SU-DHL-6 (cell line): ENCODE measurements around the gene APAF1.

ENCODE experiments used
- H2AFZ ChIP-seq: fragments of 200-600 bp; sonication (generic); 2 replicates; pipeline ENCODE4 v1.6.1; 2014; ENCODE audit warnings: low read depth, mild to moderate bottlenecking, moderate library complexity, mixed read lengths, antibody characterized with exemption, low read length; ENCODE audit not compliant: severe bottlenecking
- H3F3A ChIP-seq: fragments of 200-600 bp; shearing (Covaris generic); 2 replicates; pipeline ENCODE4 v1.6.0; 2016; ENCODE audit warnings: antibody characterized with exemption, mild to moderate bottlenecking; ENCODE audit not compliant: insufficient read depth
- H3K27ac ChIP-seq: fragments of 200-600 bp; sonication (generic); 2 replicates; pipeline ENCODE4 v1.5.1; 2016; ENCODE audit warnings: low read depth, mild to moderate bottlenecking, low read length, moderate library complexity, mixed read lengths
- H3K27me3 ChIP-seq: fragments of 200-600 bp; sonication (generic), shearing (Covaris generic); 2 replicates; pipeline ENCODE4 v1.6.0; 2014; ENCODE audit warnings: mild to moderate bottlenecking, low read length
- H3K36me3 ChIP-seq: fragments of 200-600 bp; sonication (generic); 2 replicates; pipeline ENCODE4 v1.6.1; 2014; ENCODE audit warnings: mild to moderate bottlenecking, low read length, mixed read lengths
- H3K4me2 ChIP-seq: fragments of 300-600, 200-600 bp; shearing (Covaris generic), sonication (generic); 2 replicates; pipeline ENCODE4 v1.6.0; 2014; ENCODE audit warnings: low read length, low read depth, mild to moderate bottlenecking; ENCODE audit not compliant: poor library complexity, severe bottlenecking
- H3K4me3 ChIP-seq: fragments of 200-600 bp; sonication (generic); 2 replicates; pipeline ENCODE4 v1.5.1; 2014; ENCODE audit warnings: antibody characterized with exemption, low read length, mild to moderate bottlenecking, mixed read lengths; ENCODE audit not compliant: insufficient read depth, poor library complexity, severe bottlenecking
- H3K79me2 ChIP-seq: fragments of 200-600 bp; sonication (generic); 2 replicates; pipeline ENCODE4 v1.6.1; 2014; ENCODE audit warnings: mild to moderate bottlenecking, low read length, moderate library complexity; ENCODE audit not compliant: insufficient read depth
- H3K9ac ChIP-seq: fragments of 200-600 bp; sonication (generic); 2 replicates; pipeline ENCODE4 v1.7.0; 2014; ENCODE audit warnings: mild to moderate bottlenecking, low read length
- H3K9me2 ChIP-seq: fragments of 200-600 bp; sonication (generic); replicated peaks from 2 replicates; pipeline ENCODE4 v1.6.1; 2014; ENCODE audit warnings: low read length; ENCODE audit not compliant: insufficient read depth
- H3K9me3 ChIP-seq: fragments of 200-600 bp; sonication (generic); 2 replicates; pipeline ENCODE4 v1.6.1; 2014; ENCODE audit warnings: low read length, mixed read lengths; ENCODE audit not compliant: insufficient read depth
- H4K20me1 ChIP-seq: fragments of 200-600 bp; sonication (generic); 2 replicates; pipeline ENCODE4 v1.6.1; 2014; ENCODE audit warnings: low read depth, mild to moderate bottlenecking, antibody characterized with exemption, low read length, moderate library complexity, mixed read lengths
- EZH2phosphoT487 ChIP-seq: fragments of 200-600 bp; sonication (generic), shearing (Covaris generic); conservative IDR thresholded peaks from 2 replicates; pipeline ENCODE4 v1.6.1; 2018; ENCODE audit warnings: mild to moderate bottlenecking, antibody characterized with exemption, low read length, moderate library complexity, mixed read lengths
- TF ChIP-seq, protein P1 (sequence below): fragments of 200-600 bp; sonication (generic); IDR thresholded peaks from one replicate; pipeline ENCODE4 v1.5.1; 2017; ENCODE audit warnings: antibody characterized with exemption, mild to moderate bottlenecking, low read length, moderate library complexity; ENCODE audit not compliant: insufficient read depth, poor library complexity, severe bottlenecking

APAF1 gene

GRCh38 chr12:98772818-98773217 is 127.7 kb downstream of the APAF1 start:
- H3K36me3 ChIP-seq: no peaks in the 10 kb centered on the region
- H3K27ac ChIP-seq: no peak overlapping the region
- no peaks in the 10 kb centered on the region for H3K27me3 ChIP-seq
- no peaks in the 10 kb centered on the region for H3F3A ChIP-seq
- no peaks in the 10 kb centered on the region for H3K79me2 ChIP-seq
- H3K4me3 ChIP-seq: no peak overlapping the region
- no peak overlapping the region for H2AFZ ChIP-seq
- H3K9me2 ChIP-seq: no peaks in the 10 kb centered on the region
- H3K9ac ChIP-seq: no peak overlapping the region
- no peak overlapping the region for H3K4me2 ChIP-seq
- no peaks in the 10 kb centered on the region for H4K20me1 ChIP-seq
- TF ChIP-seq, protein P1, sequence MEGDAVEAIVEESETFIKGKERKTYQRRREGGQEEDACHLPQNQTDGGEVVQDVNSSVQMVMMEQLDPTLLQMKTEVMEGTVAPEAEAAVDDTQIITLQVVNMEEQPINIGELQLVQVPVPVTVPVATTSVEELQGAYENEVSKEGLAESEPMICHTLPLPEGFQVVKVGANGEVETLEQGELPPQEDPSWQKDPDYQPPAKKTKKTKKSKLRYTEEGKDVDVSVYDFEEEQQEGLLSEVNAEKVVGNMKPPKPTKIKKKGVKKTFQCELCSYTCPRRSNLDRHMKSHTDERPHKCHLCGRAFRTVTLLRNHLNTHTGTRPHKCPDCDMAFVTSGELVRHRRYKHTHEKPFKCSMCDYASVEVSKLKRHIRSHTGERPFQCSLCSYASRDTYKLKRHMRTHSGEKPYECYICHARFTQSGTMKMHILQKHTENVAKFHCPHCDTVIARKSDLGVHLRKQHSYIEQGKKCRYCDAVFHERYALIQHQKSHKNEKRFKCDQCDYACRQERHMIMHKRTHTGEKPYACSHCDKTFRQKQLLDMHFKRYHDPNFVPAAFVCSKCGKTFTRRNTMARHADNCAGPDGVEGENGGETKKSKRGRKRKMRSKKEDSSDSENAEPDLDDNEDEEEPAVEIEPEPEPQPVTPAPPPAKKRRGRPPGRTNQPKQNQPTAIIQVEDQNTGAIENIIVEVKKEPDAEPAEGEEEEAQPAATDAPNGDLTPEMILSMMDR: no peak
- TF ChIP-seq EZH2phosphoT487: no peak
- no peaks in the 10 kb centered on the region for H3K9me3 ChIP-seq

GRCh38 chr12:98780261-98780660 is 135.2 kb downstream of the APAF1 start:
- no peak overlapping the region for H3K4me3 ChIP-seq
- no peak overlapping the region for H3K9ac ChIP-seq
- H4K20me1 ChIP-seq: no peaks in the 10 kb centered on the region
- H3F3A ChIP-seq: no peaks in the 10 kb centered on the region
- no peaks in the 10 kb centered on the region for H3K27me3 ChIP-seq
- no peak overlapping the region for H3K27ac ChIP-seq
- no peaks in the 10 kb centered on the region for H3K36me3 ChIP-seq
- H3K9me2 ChIP-seq: no peaks in the 10 kb centered on the region
- no peak overlapping the region for H3K4me2 ChIP-seq
- H2AFZ ChIP-seq: no peak overlapping the region
- no peak for TF ChIP-seq EZH2phosphoT487
- no peaks in the 10 kb centered on the region for H3K9me3 ChIP-seq
- H3K79me2 ChIP-seq: no peaks in the 10 kb centered on the region

DNA sequence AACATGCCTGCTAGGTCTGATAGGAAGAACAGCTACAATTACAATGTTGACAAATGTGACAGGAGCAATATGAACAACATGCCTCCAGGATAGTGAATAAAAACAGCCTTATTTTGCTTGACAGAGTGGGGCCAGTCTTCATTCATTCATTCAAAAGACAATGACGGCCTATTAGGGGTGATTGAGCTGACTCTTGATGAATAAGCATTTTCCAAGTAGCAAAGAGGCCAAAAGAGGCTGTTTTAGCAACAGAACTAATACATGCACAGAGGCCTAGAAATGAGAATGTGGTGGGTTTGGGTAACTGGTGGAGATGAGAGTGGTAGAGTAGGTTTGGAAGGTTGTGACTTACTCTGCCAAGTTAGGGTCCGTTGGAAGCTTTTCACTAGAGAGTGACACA is 138.3 kb downstream of the APAF1 start:
- H3K9me2 ChIP-seq: no peaks in the 10 kb centered on the region
- H3K4me2 ChIP-seq: no peak overlapping the region
- TF ChIP-seq, protein P1: no peak
- TF ChIP-seq EZH2phosphoT487: no peak
- no peaks in the 10 kb centered on the region for H3F3A ChIP-seq
- H3K4me3 ChIP-seq: no peak overlapping the region
- H3K27ac ChIP-seq: no peak overlapping the region
- H4K20me1 ChIP-seq: no peaks in the 10 kb centered on the region
- H3K9ac ChIP-seq: no peak overlapping the region
- no peaks in the 10 kb centered on the region for H3K27me3 ChIP-seq
- H2AFZ ChIP-seq: no peak overlapping the region
- no peaks in the 10 kb centered on the region for H3K36me3 ChIP-seq
- no peaks in the 10 kb centered on the region for H3K79me2 ChIP-seq
- H3K9me3 ChIP-seq: no peaks in the 10 kb centered on the region
